ENCODE data around the gene SMYD3.

Gene SMYD3

DNA sequence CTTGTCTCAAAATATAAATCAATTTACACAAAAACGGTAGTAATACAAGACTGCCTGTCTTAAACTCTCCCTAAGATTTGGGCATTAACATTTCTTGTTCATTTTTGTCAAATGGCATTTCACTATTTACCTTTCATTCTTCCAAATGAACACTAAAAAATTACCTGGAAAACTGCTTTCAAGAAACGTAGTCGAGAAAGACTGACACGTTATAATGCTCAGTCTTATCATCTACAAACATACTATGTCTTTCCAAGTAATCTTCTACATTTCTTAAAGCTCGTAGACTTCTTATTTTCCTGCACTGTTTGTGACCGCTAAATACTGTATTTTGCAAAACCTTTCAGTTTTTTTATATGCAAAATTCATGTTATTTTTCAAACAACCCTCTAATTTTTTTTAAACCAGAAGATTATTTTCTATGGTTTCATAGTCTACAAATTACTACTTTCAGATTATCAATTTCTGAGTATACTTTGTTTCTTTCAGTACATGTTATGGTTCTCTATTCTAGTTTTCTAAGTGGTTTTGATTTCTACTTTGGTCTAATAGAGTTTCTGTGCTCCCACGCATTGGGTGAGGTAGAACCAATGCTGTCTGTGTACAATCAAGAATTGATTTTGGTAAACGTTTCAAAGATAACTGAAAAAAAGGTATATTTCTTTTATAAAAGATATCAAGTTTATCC, 336.4 kb downstream of the SMYD3 start:
- DNase-seq (ENCODE audit: low spot score), result no peak

DNA sequence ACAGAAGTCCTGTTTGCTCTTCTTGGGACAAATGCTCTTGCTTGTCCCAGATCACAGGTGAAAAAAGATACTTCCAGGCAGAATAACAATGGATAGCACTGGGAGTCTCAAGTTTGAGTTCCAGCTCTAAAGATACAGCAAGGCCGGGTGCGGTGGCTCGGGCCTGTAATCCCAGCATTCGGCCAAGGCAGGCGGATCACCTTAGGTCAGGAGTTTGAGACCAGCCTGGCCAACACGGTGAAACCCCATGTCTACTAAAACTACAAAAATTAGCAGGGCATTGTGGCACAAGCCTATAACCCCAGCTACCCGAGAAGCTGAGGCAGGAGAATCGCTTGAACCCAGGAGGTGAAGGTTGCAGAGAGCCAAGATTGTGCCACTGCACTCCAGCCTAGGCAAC, 337.6 kb downstream of the SMYD3 start:
- no peak for DNase-seq (ENCODE audit: low spot score)

DNA sequence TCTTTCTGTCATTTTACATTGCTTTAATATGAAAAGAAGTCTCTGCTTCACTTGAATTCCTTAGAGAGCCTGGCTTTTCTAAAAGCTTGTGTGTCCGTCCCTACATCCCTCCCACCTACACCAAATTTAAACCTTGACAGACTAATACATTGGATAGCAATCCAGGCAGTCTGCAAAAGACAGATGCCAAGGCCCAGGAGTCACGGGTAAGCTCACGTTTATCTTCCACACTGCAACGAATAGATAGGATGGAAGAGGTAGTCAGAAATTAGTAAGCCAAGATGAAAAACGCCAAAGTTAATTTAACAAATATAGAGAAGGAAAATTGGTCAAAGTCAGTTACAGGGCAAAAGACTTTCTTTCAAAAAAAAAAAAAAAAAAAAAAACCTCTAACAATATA, 338.1 kb downstream of the SMYD3 start:
- no peak for DNase-seq (ENCODE audit: low spot score)

DNA sequence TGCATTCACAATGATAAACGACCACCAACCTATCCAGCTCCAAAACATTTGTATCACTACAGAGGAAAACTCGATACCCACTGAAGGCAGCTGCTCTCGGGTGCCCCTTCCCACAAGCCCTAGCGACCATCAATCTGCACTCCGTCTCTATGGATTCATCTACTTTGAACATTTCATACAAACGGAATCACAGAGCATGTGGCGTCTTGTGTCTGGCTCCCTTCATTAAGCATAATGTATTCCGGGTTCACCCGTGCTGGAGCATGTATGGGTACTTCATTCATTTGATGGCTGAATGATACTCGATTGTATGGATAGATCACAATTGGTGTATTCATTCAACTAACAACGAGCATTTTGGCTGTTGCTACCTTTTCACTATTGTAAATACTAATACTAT, 340.2 kb downstream of the SMYD3 start:
- DNase-seq (ENCODE audit: low spot score), result no peak

DNA sequence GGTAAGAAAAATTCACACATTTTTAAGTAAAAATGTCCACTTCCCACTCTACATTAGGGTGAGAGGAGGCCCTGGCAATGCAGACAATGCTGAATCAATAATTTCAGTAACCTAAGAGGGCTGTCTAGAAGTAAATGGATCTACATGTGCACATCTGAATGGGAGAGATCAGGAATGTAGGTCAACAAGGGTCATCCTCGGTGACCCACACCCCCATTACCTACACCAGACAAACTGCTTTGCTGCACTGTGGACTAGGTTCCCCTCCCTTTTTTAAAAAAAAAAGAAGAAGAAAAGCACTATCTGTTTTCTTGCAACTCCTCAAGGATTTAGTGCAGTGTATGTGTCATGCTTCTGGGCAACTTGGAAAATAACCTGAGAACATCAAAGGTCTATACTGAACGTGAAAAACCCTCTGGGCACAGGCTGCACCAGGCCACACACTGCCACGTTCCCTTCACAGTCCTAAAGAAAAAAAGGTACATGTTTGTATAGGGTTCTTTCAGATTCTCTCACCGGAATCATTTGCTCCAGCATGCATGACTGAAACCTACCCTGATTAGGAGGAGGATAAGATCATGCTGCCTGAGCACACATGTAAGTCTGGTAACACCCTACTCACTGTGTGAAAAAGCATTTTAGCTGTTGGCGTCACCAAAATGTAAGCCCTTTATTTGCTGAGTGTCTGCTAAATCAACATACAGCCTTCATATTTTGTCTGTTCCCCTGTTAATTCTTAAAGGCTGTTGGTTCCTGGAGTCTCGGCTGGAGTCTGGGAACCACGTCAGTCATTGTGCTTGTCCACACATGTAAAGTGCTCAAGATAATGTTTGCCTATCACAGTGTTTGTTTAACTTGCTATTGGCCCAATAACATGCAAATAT, 341.0 kb downstream of the SMYD3 start:
- no peak for DNase-seq (ENCODE audit: low spot score)

DNA sequence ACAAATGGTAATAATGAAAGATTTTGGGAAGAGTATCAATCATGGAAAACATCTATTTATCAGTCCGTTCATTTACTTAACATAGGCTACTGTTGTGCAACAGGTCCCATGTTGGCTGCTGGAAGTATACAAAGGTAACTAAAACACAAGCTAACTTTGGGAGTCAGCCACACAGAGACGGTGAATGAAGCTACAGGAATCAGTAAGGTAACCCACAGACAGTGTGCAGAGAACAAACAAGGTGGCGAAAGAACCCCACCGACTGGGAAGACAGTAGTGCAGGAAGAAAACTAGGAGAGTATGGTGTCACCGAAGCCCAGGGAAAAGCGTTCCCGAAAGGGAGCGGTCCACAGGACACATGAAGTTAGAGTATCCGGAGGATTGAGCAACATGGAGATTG, 342.3 kb downstream of the SMYD3 start:
- no peak for DNase-seq (ENCODE audit: low spot score)

DNA sequence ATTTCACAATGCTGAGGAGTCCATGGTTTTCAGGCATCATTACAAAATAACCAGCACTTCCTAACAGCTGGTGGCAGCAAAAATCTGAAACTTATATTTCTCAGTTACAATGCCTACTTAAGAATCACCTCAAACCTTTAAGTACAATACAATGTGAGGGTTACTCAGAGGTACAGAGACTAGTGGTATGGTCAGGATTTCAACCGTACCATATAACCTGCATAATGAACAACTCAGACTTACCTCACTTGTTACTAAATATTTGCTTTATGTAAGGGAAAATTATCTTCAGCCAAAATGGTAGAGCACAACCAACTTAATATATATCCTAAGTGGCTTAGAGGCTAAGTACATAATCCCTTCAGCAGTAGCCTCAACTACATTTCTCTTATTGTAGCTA, 344.5 kb downstream of the SMYD3 start:
- DNase-seq (ENCODE audit: low spot score), result no peak

DNA sequence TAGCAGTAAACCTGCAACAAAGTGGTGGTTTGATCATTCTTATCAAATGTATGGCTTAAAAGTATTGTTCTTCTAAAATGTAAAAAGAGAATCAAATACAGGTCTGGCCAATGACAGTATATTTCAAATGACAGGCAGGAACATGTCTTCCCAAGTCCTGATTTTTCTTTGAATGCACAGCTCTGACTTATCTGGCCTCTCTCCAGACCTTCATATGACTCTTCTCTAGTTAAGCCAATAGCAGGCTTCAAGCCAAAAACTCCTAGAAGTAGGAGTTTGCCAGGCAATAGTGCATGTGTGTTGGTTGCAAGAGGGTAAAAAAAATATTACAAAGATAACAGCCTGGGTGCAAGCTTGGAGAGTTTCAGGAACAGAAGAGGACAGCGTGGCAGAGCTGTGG, 345.5 kb downstream of the SMYD3 start:
- DNase-seq (ENCODE audit: low spot score), result no peak

DNA sequence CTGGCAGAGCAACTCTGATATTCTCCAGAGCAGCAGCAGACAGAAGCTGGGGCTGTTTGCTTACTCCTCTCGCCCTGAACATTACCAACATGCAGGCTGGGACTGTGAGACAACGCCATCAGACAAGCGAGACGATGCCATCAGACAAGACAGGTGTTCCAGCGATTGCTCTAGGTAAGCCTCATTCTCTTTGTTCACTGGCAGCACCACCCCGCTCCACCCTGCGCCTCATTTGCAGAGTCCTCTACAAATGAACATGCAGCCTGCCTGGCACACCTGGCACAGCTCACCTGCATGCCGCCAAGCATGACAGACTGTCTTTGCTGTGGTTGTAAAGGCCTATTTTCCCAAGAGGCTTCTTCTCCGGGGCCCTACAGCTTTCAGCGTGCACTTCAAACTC, 346.2 kb downstream of the SMYD3 start:
- DNase-seq (ENCODE audit: low spot score), result no peak

DNA sequence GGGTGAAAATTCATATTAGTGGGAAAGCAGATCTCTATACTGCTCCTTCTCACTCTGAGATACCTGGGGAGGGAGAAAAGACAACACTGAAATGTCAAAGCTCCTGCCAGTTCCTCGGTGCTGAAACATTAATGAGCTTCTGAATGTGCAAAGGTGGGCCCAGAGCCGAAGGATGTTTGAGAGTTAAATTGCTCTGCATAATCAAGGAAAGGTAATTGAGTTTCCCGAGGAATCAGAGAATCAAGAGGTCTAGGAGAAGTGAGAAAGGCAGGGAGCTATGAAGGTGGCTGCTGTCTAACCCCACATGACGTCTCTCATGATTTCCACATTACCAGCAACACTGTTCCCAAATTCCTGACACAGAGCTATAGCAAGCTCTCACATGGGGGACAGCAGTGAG, 346.7 kb downstream of the SMYD3 start:
- DNase-seq (ENCODE audit: low spot score), result no peak

DNA sequence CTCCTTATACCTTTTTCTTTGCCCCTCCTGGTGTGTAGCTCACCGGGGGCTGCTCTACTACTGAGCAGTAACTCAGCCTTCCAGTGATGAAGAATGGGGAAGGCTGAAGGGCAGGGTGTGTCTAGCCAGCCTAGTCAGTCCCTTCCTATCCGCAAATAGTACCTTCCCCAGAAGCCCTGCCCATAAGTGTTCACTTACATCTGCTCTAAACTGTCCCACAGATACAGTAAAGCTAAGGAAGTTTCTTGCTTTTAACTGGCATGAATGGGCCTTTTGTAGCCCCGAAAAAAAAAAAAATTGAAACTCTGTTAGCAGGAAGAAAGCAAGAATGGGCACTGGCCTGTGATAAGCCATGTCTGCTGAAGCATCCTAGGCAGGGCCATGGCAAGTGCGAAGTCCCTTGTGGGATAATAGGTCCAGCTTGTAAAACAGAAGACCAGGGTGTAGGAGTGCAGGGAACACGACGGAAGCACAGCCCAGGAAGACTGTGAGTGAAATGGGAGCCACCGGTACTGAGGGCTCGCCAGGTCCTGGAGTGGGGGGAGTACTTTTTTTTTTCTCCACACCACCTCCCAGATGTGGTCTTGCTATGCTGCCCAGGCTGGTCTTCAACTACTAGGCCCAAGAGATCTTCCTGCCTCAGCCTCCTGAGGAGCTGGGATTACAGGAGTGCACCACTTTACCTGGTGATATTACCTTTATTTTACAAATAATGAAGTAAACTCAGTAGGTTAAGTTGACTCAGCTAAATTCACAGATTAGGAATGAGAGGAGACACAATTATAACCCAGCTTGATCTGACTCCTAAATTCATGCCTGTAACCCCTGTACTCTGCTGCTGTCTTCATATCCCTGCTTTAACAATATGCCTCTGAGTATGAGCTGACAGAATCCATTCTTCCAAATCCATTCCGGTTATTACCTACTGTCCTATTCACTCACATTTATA, 347.5 kb downstream of the SMYD3 start:
- no peak for DNase-seq (ENCODE audit: low spot score)

DNA sequence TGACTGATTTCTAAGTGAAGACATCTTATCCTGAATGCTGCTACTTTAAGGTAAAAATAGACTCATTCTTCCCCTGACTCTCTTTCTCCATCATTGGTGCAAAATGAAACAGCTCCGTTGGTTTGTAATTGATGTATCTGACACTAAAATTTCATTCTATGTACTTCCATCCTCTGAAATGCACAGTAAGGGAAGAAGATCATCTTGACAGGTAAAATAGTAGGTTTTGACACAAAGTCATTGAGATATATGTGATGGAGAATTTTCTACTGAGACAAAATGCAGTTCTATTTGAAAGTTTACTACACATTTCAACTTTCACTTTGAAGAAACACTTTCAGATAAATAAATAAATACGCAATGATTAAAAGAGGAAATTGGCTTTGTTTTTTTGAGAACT, 348.9 kb downstream of the SMYD3 start:
- DNase-seq (ENCODE audit: low spot score), result no peak

DNA sequence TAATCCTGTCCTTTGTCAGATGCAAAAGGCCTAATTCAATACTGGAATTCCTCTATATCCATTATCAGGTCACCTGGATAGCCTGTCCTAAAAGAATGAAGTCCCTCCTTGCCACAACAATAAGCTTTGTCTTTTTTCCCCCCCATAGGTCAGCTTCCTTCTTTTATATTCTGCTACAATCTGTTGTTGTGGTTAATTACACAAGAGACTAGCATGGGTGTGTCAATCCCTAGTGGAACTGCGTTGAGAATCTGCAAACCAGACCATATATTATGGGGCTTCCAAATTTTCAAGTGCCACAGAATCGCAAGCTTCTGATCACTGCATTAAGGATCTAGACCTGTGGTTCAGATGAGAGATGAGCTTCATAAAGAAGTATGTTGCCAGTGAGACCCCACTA, 349.6 kb downstream of the SMYD3 start:
- DNase-seq (ENCODE audit: low spot score), result no peak

DNA sequence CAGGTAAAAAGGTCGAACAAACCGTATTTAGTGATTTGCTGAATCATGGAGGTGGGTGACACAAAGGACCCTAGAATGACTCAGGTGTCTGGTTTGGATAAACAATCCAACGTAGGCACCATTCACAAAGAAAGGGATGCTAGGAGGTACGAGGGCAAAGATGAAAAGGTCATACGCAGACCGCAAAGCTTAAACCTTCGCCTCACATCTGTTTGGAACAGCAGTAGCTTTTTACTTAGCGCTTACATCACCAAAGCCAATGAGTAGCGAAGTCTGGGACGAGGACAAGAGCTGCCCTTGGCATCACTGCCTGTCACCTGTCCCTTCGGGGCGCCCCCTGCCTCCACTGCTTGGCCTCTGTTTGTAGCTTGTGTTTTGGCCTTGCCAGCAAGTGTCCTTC, 350.2 kb downstream of the SMYD3 start:
- DNase-seq (ENCODE audit: low spot score), result no peak

DNA sequence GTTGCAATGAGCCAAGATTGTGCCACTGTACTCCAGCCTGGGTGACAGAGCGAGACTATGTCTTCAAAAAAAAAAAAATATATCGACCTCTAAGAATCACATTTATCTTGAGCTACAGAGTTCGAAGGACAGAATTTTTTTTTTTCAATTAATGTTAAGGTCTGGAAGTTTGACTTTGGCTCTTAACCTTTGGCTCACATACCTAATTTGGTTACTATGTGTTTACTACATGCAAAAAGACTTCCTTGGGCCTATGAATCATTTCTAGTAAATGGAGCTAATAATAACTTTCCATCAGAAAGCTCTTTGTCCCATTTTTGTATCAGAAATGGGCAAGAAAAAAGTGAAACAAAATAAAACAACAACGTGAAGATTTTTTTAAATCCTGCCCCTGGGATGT, 351.2 kb downstream of the SMYD3 start:
- no peak for DNase-seq (ENCODE audit: low spot score)

DNA sequence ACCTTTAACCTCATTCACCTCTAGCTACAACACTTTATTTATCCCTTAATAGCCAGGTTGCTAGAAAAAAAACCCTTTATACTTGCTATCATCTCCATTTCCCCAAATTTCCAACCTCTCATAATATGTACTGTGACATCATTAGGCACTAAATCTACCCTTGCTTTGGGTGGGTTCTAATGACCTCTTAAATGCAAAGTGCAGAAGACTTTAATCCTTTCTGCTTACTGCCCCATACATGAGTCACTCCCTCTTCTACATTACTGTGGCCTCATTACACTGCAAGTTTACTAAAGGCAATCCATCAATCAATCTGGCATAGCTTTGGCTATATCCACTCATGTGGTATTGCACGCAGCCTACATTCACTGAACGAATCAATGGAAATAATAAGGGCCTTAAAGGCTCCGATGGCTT, 353.3 kb downstream of the SMYD3 start:
- DNase-seq (ENCODE audit: low spot score), result no peak

DNA sequence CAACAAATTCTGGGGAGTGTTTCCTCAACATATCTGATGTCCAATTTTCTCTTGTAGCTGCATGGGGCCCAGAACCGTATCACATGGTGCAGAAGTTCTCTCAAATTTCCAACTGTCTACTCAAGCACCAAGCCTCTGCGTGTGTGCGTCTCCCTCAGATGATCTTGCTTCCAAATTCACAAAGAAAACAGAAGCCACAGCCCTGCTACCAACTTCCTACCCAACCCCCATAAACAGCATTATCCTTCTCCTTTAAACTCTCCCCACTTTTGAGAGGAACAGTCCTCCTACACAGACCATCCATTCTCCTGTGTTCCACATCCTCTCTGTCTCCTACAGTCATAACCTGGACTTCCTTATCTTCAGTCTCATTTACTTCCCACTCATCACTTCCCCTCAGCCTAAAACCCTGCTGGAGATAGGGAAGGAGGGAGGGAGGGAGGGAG, 354.1 kb downstream of the SMYD3 start:
- DNase-seq (ENCODE audit: low spot score), result no peak

DNA sequence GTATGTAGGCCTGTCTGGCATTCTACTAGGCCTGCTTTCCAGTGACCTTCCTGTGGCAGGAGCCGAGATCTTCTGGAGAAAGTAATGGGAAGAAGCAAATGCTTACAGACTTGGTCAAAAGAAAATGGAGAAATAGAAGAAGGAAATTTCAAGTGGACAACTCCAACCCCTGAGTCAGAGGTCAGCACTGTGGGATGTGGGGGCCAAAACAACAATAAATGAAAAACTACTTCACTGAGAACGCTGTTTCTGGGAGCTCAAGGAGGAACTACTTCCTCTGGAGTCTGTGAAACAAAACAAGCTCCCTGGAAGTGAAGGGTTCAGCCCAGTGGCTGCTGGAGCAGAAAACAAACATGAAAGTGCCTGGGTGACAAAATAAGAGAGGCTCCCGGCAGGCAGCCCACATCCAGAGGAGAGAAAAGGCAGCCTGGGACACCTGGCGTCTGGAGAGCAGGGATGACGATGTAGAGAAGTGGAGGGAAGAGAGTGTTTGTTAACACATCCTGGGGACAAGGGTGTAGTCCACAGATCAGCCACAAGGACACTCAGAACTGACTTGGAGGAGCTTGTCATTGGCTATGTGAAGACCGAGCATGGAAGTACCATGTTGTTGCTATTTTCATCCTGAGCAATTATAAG, 355.2 kb downstream of the SMYD3 start:
- no peak for DNase-seq (ENCODE audit: low spot score)

DNA sequence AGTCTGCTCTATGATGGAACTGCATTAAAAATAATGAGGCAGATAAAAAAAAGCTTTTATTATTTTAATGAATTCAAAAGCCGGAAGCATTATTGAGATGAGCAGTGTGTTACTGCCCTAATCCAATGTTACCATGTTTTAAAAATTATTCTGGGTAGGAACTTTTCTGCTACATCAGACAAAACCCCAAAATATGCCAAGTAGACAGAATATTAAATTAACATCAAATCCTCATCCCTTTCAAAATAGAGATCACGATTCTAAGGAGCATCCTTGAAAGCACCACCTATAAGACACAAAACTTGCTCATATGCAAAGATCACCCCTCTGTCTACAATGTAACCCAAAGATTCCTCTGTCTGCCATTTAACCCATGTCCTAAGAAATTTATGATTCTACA, 357.5 kb downstream of the SMYD3 start:
- no peak for DNase-seq (ENCODE audit: low spot score)

DNA sequence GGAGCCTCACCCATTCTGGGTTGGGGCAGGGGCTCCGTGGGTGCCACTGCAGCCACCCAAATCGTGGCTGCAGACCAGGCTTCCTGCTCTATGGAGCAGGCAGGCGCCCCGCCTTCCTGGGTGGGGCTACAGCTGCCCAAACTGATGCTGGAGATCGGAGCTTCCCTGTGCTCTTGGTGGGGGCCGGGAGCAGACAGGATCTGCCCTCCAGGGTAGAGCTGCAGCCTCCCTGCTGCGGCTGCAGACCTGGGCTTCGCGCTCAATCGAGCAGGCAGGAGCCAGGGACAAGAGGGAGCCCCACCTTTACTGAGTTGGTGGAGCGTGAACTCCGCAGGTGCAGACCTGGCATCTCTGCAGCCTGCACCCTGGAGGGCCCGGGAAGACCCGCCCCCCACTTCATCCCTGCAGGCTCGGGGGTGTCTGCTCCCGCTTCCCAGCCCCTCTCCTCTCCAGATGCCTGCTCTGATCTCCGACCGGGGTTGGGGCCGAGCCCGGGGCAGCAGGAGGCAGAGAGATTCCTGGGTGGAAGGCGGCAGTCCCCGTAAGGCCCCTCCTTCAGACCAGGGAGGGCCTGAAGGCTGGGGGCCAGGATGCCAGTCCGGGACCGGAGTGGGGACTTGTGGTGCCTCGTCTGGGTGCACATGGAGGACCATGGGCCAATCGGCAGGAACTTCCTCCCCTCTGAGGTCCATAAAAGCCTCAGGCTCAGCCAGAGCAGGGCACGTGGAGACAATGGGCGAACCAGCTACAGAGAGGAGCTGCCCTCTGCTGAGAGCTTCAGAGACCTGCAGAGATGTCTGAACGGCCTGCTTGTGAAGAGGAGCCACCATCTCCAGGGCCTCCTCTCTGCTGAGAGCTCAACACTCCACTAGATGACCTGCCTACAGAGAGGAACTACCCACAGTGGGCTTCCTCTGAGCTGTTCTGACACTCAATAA, 359.3 kb downstream of the SMYD3 start:
- no peak for DNase-seq (ENCODE audit: low spot score)

Measured in Ammon's horn (tissue), 1 donor.